Neural cell (in vitro differentiated cells): ENCODE data around the gene DRD2. TPM values are rescaled to one million over a fixed set of nuclear protein-coding genes. Genes with fewer than 3 reads are reported as not detected.

ENCODE experiments used
- H2AFZ ChIP-seq: fragments of 200-600, 300-800 bp; sonication (generic), shearing (Covaris generic); 2 replicates; pipeline ENCODE4 v1.6.0; 2014; ENCODE audit warnings: low read depth, mild to moderate bottlenecking, antibody characterized with exemption, low read length, moderate library complexity
- H3F3A ChIP-seq: fragments of 200-600 bp; shearing (Covaris generic); 2 replicates; pipeline ENCODE4 v1.6.1; 2016; ENCODE audit warnings: mild to moderate bottlenecking, moderate library complexity, mixed read lengths, antibody characterized with exemption, low read length; ENCODE audit not compliant: insufficient read depth, poor library complexity, severe bottlenecking
- H3K27ac ChIP-seq: fragments of 200-600, 300-800 bp; sonication (generic), shearing (Covaris generic); 2 replicates; pipeline ENCODE4 v1.5.1; 2014; ENCODE audit warnings: mild to moderate bottlenecking, low read length, moderate library complexity
- H3K27me3 ChIP-seq: fragments of 300-800, 200-600 bp; sonication (generic), shearing (Covaris generic); 2 replicates; pipeline ENCODE4 v1.6.0; 2014; ENCODE audit warnings: mild to moderate bottlenecking, low read depth, low read length, moderate library complexity; ENCODE audit not compliant: insufficient read depth
- H3K36me3 ChIP-seq: fragments of 300-800, 200-600 bp; sonication (generic), shearing (Covaris generic); 2 replicates; pipeline ENCODE4 v1.5.1; 2014; ENCODE audit warnings: mild to moderate bottlenecking, antibody characterized with exemption, low read length, moderate library complexity; ENCODE audit not compliant: insufficient read depth
- H3K4me2 ChIP-seq: fragments of 300-800, 200-600 bp; sonication (generic), shearing (Covaris generic); 2 replicates; pipeline ENCODE4 v1.6.0; 2014; ENCODE audit warnings: mild to moderate bottlenecking, low read length
- H3K4me3 ChIP-seq: fragments of 300-800, 200-600 bp; sonication (generic), shearing (Covaris generic); 2 replicates; pipeline ENCODE4 v1.5.1; 2014; ENCODE audit warnings: mild to moderate bottlenecking, low read length, moderate library complexity
- H3K79me2 ChIP-seq: fragments of 200-600 bp; shearing (Covaris generic); replicated peaks from 2 replicates; pipeline ENCODE4 v1.6.0; 2014; ENCODE audit warnings: mild to moderate bottlenecking, low read length, moderate library complexity; ENCODE audit not compliant: insufficient read depth
- H3K9ac ChIP-seq: fragments of 300-800, 200-600 bp; sonication (generic), shearing (Covaris generic); 2 replicates; pipeline ENCODE4 v1.6.1; 2016; ENCODE audit warnings: mild to moderate bottlenecking, low read length, mixed read lengths
- H3K9me2 ChIP-seq: fragments of 200-600 bp; shearing (Covaris generic); 2 replicates; pipeline ENCODE4 v1.6.1; 2016; ENCODE audit warnings: mild to moderate bottlenecking, low read length, mixed read lengths; ENCODE audit not compliant: insufficient read depth
- H3K9me3 ChIP-seq: fragments of 200-600, 300-800 bp; sonication (generic), shearing (Covaris generic); 2 replicates; pipeline ENCODE4 v1.6.1; 2016; ENCODE audit warnings: mild to moderate bottlenecking, mixed run types, low read length, moderate library complexity, mixed read lengths
- H4K20me1 ChIP-seq: fragments of 200-600 bp; shearing (Covaris generic); 2 replicates; pipeline ENCODE4 v1.6.1; 2016; ENCODE audit warnings: mild to moderate bottlenecking, mixed run types; ENCODE audit not compliant: insufficient read depth
- EP300 ChIP-seq: fragments of 450-650 bp; conservative IDR thresholded peaks from 2 replicates; pipeline ENCODE4 v1.6.1; 2014; ENCODE audit warnings: antibody characterized with exemption, mild to moderate bottlenecking, moderate library complexity; ENCODE audit not compliant: poor library complexity, severe bottlenecking
- EZH2 ChIP-seq: fragments of 200-600, 300-800 bp; shearing (Covaris generic), sonication (generic); IDR thresholded peaks from 2 replicates; pipeline ENCODE4 v1.6.1; 2014; ENCODE audit warnings: antibody characterized with exemption, low read length, borderline replicate concordance, mild to moderate bottlenecking; ENCODE audit not compliant: insufficient read depth, poor library complexity, severe bottlenecking
- MXI1 ChIP-seq: fragments of 450-650 bp; conservative IDR thresholded peaks from 2 replicates; pipeline ENCODE4 v1.6.1; 2014; ENCODE audit warnings: antibody characterized with exemption, mild to moderate bottlenecking; ENCODE audit not compliant: poor library complexity, severe bottlenecking
- POLR2AphosphoS5 ChIP-seq: IDR thresholded peaks from 2 replicates; pipeline ENCODE4 v1.6.1; 2012
- RAD21 ChIP-seq: fragments of 450-650 bp; conservative IDR thresholded peaks from 2 replicates; pipeline ENCODE4 v1.6.1; 2014; ENCODE audit warnings: antibody characterized with exemption, mild to moderate bottlenecking, moderate library complexity
- SMC3 ChIP-seq: fragments of 450-650 bp; conservative IDR thresholded peaks from 2 replicates; pipeline ENCODE4 v1.6.1; 2014; ENCODE audit warnings: antibody characterized with exemption, mild to moderate bottlenecking, moderate library complexity; ENCODE audit not compliant: poor library complexity
- TAF1 ChIP-seq: IDR thresholded peaks from 2 replicates; pipeline ENCODE4 v1.6.1; 2012; ENCODE audit warnings: low read depth
- polyA plus RNA-seq: library from polyadenylated mRNA; depleted of rRNA; stranded (reverse); fragments of >200 nt; gene quantifications from 2 replicates; pipeline ENCODE4 v1.2.3, GENCODE V29; 2014
- TF ChIP-seq, protein P1 (sequence below): IDR thresholded peaks from 2 replicates; pipeline ENCODE4 v1.6.1; 2012; ENCODE audit warnings: borderline replicate concordance
- TF ChIP-seq, protein P2 (sequence below): fragments of 450-650 bp; IDR thresholded peaks from 2 replicates; pipeline ENCODE4 v1.5.1; 2014; ENCODE audit warnings: antibody characterized with exemption, mild to moderate bottlenecking, moderate library complexity; ENCODE audit not compliant: poor library complexity, severe bottlenecking

DRD2 gene
- polyA plus RNA-seq, 1 donor from 2014 or later, result 0.24 TPM

DNA sequence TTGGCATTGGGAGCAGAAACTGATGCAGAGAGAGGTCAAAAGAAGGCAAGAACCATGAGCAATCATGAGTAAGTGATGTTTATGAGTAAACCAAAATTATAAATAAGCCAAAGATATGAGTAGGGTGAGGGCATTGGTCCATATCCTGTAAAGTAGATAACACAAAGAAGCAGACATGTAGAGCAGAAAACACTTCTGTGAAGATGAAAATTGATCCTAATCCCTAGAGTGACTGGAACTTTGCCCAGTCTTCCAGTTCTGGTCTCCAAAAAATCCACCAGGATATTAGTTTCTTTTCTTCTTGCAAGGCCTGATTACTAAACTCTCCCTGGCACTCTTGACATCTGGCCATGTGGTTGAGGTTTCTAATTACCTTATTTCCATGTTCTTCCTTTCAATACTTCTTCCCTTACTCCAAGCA, 13.7 kb upstream of the DRD2 start:
- no peaks in the 10 kb centered on the region for H3K79me2 ChIP-seq
- H3K9me3 ChIP-seq, result no peaks in the 10 kb centered on the region
- no peak overlapping the region for H2AFZ ChIP-seq
- H3K27me3 ChIP-seq, result no peaks in the 10 kb centered on the region
- H3K4me2 ChIP-seq, result no peak overlapping the region
- TF ChIP-seq EP300 (no peak), MXI1 (no peak), POLR2AphosphoS5 (no peak), EZH2 (no peak), SMC3 (no peak), RAD21 (no peak), TAF1 (no peak)
- TF ChIP-seq, protein P1, sequence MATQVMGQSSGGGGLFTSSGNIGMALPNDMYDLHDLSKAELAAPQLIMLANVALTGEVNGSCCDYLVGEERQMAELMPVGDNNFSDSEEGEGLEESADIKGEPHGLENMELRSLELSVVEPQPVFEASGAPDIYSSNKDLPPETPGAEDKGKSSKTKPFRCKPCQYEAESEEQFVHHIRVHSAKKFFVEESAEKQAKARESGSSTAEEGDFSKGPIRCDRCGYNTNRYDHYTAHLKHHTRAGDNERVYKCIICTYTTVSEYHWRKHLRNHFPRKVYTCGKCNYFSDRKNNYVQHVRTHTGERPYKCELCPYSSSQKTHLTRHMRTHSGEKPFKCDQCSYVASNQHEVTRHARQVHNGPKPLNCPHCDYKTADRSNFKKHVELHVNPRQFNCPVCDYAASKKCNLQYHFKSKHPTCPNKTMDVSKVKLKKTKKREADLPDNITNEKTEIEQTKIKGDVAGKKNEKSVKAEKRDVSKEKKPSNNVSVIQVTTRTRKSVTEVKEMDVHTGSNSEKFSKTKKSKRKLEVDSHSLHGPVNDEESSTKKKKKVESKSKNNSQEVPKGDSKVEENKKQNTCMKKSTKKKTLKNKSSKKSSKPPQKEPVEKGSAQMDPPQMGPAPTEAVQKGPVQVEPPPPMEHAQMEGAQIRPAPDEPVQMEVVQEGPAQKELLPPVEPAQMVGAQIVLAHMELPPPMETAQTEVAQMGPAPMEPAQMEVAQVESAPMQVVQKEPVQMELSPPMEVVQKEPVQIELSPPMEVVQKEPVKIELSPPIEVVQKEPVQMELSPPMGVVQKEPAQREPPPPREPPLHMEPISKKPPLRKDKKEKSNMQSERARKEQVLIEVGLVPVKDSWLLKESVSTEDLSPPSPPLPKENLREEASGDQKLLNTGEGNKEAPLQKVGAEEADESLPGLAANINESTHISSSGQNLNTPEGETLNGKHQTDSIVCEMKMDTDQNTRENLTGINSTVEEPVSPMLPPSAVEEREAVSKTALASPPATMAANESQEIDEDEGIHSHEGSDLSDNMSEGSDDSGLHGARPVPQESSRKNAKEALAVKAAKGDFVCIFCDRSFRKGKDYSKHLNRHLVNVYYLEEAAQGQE, result no peak
- TF ChIP-seq, protein P2, sequence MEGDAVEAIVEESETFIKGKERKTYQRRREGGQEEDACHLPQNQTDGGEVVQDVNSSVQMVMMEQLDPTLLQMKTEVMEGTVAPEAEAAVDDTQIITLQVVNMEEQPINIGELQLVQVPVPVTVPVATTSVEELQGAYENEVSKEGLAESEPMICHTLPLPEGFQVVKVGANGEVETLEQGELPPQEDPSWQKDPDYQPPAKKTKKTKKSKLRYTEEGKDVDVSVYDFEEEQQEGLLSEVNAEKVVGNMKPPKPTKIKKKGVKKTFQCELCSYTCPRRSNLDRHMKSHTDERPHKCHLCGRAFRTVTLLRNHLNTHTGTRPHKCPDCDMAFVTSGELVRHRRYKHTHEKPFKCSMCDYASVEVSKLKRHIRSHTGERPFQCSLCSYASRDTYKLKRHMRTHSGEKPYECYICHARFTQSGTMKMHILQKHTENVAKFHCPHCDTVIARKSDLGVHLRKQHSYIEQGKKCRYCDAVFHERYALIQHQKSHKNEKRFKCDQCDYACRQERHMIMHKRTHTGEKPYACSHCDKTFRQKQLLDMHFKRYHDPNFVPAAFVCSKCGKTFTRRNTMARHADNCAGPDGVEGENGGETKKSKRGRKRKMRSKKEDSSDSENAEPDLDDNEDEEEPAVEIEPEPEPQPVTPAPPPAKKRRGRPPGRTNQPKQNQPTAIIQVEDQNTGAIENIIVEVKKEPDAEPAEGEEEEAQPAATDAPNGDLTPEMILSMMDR, result no peak
- no peaks in the 10 kb centered on the region for H4K20me1 ChIP-seq
- no peak overlapping the region for H3K4me3 ChIP-seq
- H3K9ac ChIP-seq, result no peak overlapping the region
- no peaks in the 10 kb centered on the region for H3K36me3 ChIP-seq
- H3K27ac ChIP-seq, result no peak overlapping the region
- no peaks in the 10 kb centered on the region for H3F3A ChIP-seq
- no peaks in the 10 kb centered on the region for H3K9me2 ChIP-seq

DNA sequence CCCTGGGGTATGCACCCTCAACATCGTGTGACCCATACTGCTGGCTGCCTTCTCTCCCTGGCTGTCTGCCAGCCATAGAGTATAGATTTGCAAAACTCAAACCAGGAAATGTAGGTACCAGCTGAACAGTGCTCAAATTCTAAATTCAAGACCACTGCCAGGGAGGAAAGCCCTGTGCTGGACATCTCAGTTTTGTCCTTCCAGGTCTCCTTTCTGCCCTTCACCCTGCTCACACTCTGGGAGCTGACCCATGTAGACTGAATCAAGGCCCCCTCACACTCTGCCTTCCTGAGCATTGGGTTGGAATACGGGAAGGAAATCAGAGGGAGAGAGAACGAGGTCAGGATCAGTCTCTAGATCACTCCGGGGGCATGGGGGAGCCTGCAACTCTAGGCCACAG, 12.4 kb upstream of the DRD2 start:
- no peak overlapping the region for H3K4me2 ChIP-seq
- no peaks in the 10 kb centered on the region for H3K9me3 ChIP-seq
- no peaks in the 10 kb centered on the region for H3F3A ChIP-seq
- H2AFZ ChIP-seq, result no peak overlapping the region
- no peak for TF ChIP-seq EZH2
- TF ChIP-seq, protein P1, result no peak
- TF ChIP-seq SMC3, result no peak
- TF ChIP-seq, protein P2, result no peak
- TF ChIP-seq POLR2AphosphoS5, result no peak
- H3K9ac ChIP-seq, result no peak overlapping the region
- H3K27me3 ChIP-seq, result no peaks in the 10 kb centered on the region
- no peak overlapping the region for H3K27ac ChIP-seq
- no peak overlapping the region for H3K4me3 ChIP-seq
- no peaks in the 10 kb centered on the region for H3K9me2 ChIP-seq
- no peaks in the 10 kb centered on the region for H4K20me1 ChIP-seq
- H3K36me3 ChIP-seq, result no peaks in the 10 kb centered on the region
- H3K79me2 ChIP-seq, result no peaks in the 10 kb centered on the region
